NCI-H128 (cell line): ENCODE results near the gene MAPK8IP1.
"Not testable (repeated sequence)": the region's sequence is repeated elsewhere in the genome, so short reads cannot be mapped to it uniquely, and the experiment has no call there.

ENCODE experiments used
- DNase-seq: peaks from one replicate; lab custom pipeline; 2025; ENCODE audit not compliant: unreplicated experiment; lab: John Stamatoyannopoulos, UW

Gene MAPK8IP1

GRCh38 chr11:45885274-45885920 lies at the start of gene MAPK8IP1:
MAPK8IP1 (plus strand) TSS chr11:45885651; CDS start chr11:45885821, 170 bp downstream.
- DNase-seq = no peak

- no peak for DNase-seq
Measured at GRCh38 chr11:45839204-45839603, 46.2 kb upstream of the MAPK8IP1 start.

GRCh38 chr11:45840251-45840650 lies 45.2 kb upstream of the MAPK8IP1 start:
- not testable (repeated sequence) for DNase-seq

- peak; percentile 61 for DNase-seq
Measured at GRCh38 chr11:45843158-45843924, 42.1 kb upstream of the MAPK8IP1 start.

GRCh38 chr11:45844822-45845578 lies 40.5 kb upstream of the MAPK8IP1 start:
- no peak for DNase-seq

GRCh38 chr11:45846174-45846675 lies 39.2 kb upstream of the MAPK8IP1 start:
- DNase-seq = no peak

GRCh38 chr11:45846974-45847910 lies 38.2 kb upstream of the MAPK8IP1 start, which contains the start of gene CRY2:
CRY2 (plus strand) TSS chr11:45847475; CDS start chr11:45847491, 16 bp downstream.
- DNase-seq = peak; percentile 97

GRCh38 chr11:45847911-45848316 lies 37.5 kb upstream of the MAPK8IP1 start:
- DNase-seq = no peak

- no peak for DNase-seq
Measured at GRCh38 chr11:45848654-45849081, 36.8 kb upstream of the MAPK8IP1 start.

GRCh38 chr11:45850446-45850845 lies 35.0 kb upstream of the MAPK8IP1 start:
- no peak for DNase-seq

- DNase-seq = no peak
Measured at GRCh38 chr11:45851228-45851627, 34.2 kb upstream of the MAPK8IP1 start.

GRCh38 chr11:45852018-45852711 lies 33.3 kb upstream of the MAPK8IP1 start:
- no peak for DNase-seq

GRCh38 chr11:45852712-45853101 lies 32.7 kb upstream of the MAPK8IP1 start:
- DNase-seq = no peak

- DNase-seq = no peak
Measured at GRCh38 chr11:45853332-45854219, 31.9 kb upstream of the MAPK8IP1 start.

- DNase-seq = no peak
Measured at GRCh38 chr11:45855308-45855707, 30.1 kb upstream of the MAPK8IP1 start.

- DNase-seq = no peak
Measured at GRCh38 chr11:45856044-45856468, 29.4 kb upstream of the MAPK8IP1 start.

GRCh38 chr11:45857961-45858474 lies 27.4 kb upstream of the MAPK8IP1 start:
- DNase-seq = no peak

GRCh38 chr11:45858751-45859398 lies 26.6 kb upstream of the MAPK8IP1 start:
- no peak for DNase-seq
